IPS-15b (cell line): ENCODE measurements around the gene PRDM2.

Source experiments
- H3K27me3 ChIP-seq: one replicate; pipeline ENCODE4 v1.6.1; 2013; ENCODE audit warnings: low read length; ENCODE audit not compliant: control insufficient read depth, insufficient read depth
- H3K36me3 ChIP-seq: one replicate; pipeline ENCODE4 v1.6.1; 2013; ENCODE audit warnings: low read length; ENCODE audit not compliant: control insufficient read depth, insufficient read depth
- H3K4me1 ChIP-seq: one replicate; pipeline ENCODE4 v1.6.1; 2013; ENCODE audit warnings: mild to moderate bottlenecking, low read length; ENCODE audit not compliant: control insufficient read depth, insufficient read depth
- H3K4me3 ChIP-seq: one replicate; pipeline ENCODE4 v1.5.1; 2013; ENCODE audit warnings: low read depth, low read length
- H3K9ac ChIP-seq: one replicate; pipeline ENCODE4 v1.6.1; 2013; ENCODE audit warnings: low read depth, mild to moderate bottlenecking, low read length
- H3K9me3 ChIP-seq: one replicate; pipeline ENCODE4 v1.6.1; 2013; ENCODE audit warnings: mild to moderate bottlenecking, low read length; ENCODE audit not compliant: control insufficient read depth, insufficient read depth

PRDM2 gene

DNA sequence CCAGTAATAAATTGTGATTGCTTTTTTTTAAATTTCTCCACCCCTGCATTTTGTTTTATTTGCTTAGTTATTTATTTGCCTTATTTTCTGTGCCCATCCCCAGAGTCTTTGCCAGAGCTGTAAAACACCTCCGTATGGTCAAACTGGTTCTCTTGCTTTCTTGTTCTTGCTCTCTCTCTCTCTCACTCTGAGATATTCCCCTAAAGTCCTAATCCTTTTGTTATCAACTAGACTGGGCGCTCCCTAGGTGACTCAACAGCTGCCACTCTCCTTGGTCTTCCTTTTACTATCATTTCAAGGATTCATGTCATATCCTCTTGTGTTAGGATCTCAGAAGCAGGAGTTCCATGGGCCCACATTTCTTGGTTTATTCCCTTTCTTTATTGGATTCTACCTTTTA is 160.0 kb downstream of the PRDM2 start:
- Histone ChIP-seq H3K36me3 (no peaks in the 10 kb centered on the region), H3K4me3 (no peak overlapping the region), H3K4me1 (no peaks in the 10 kb centered on the region), H3K27me3 (no peaks in the 10 kb centered on the region), H3K9ac (no peak overlapping the region), H3K9me3 (peaks cover 7% of the 10 kb centered on the region)

DNA sequence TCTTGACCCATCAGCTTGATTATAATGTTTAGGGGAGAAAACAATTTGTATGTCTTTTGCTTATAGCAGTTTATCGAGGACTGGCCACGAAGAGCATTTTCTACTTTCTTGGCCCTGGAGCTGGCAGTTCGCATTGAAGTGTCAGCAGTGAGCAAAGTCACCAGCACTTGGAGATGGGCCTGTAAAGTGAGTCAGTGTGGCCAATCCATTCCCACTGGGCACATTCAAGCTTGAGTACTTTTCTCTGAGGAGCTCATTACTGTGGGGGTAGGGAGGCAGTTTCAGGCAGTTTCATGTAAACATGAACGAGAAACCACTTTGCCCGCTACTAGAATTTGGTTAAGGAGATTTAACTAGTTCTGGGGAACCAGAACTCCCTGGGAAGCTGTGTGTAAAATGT is 164.8 kb downstream of the PRDM2 start:
- no peak overlapping the region for H3K4me3 ChIP-seq
- H3K27me3 ChIP-seq, result no peaks in the 10 kb centered on the region
- H3K9ac ChIP-seq, result no peak overlapping the region
- H3K4me1 ChIP-seq, result no peaks in the 10 kb centered on the region
- H3K36me3 ChIP-seq, result no peaks in the 10 kb centered on the region
- no peaks in the 10 kb centered on the region for H3K9me3 ChIP-seq

DNA sequence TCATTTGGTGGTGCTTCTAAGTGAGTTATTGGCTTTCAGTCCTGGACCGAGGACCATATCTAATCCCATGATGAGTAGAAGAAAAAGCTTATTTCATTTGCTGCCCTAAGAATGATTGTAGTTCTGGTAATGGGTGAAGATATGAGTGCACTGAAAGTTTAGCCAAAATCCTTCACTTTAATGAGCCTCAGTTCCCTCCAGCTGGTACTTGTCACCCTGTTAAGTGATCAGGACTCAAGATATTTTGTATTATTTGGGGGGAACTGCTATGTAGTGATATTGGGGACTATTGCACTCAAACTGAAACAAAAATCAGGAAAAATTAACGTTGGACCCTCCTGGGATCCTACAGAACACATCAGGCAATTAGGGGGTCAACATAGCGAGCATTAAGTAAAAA is 165.9 kb downstream of the PRDM2 start:
- Histone ChIP-seq H3K4me3 (no peak overlapping the region), H3K9me3 (no peaks in the 10 kb centered on the region), H3K9ac (no peak overlapping the region), H3K4me1 (no peaks in the 10 kb centered on the region), H3K36me3 (no peaks in the 10 kb centered on the region), H3K27me3 (no peaks in the 10 kb centered on the region)

DNA sequence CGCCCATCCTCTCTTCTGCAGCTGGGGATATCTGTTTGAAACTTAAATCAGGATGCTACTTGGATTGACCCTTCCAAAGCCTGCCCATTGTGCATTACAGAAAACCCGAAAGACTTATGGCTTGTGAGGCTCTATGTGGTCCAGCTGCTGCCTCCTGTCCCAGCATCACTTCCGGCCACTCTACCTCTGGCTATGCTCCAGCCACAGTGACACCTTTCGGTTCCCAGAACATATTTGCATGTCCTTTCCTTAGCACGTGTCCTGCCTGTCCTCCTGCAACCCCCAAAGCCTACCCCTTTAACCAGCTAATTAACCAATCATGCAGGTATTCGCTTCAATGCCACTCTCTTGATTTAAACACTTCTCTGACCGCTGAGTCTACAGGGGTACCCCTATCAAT is 167.6 kb downstream of the PRDM2 start:
- H3K4me1 ChIP-seq, result no peaks in the 10 kb centered on the region
- H3K9ac ChIP-seq, result no peak overlapping the region
- no peak overlapping the region for H3K4me3 ChIP-seq
- H3K27me3 ChIP-seq, result no peaks in the 10 kb centered on the region
- no peaks in the 10 kb centered on the region for H3K36me3 ChIP-seq
- H3K9me3 ChIP-seq, result no peaks in the 10 kb centered on the region

DNA sequence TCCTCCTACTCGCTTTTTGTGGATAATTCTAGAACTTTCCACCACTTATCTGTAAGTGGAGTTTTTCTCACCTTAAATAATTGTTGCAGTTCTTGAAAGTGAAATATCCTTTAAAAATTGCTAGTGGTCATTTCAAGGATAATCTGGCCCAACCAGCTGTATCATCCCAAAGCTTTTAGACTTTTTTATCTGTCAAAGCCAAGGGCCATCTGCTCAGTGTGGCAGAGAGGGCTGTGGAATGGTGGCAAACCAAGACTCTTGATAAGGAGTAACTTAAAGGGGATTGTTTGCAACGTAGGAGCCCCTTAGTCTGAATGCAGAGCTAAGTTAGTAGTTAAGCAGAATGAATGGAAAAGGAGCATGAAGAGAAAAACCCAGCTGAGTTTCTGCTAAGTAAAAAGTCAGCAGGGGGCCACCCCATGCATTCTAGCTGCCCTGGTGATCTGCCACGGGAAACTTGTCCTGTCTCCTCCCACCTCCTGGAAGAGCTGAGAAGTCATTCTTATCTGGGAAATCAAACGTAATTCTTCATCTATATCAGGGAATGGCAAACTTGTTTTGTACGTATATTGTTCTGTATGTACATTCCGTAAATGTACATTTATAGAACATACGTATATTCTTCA is 169.3 kb downstream of the PRDM2 start:
- H3K9me3 ChIP-seq, result no peaks in the 10 kb centered on the region
- H3K4me3 ChIP-seq, result no peak overlapping the region
- no peaks in the 10 kb centered on the region for H3K36me3 ChIP-seq
- no peaks in the 10 kb centered on the region for H3K4me1 ChIP-seq
- no peaks in the 10 kb centered on the region for H3K27me3 ChIP-seq
- H3K9ac ChIP-seq, result no peak overlapping the region

DNA sequence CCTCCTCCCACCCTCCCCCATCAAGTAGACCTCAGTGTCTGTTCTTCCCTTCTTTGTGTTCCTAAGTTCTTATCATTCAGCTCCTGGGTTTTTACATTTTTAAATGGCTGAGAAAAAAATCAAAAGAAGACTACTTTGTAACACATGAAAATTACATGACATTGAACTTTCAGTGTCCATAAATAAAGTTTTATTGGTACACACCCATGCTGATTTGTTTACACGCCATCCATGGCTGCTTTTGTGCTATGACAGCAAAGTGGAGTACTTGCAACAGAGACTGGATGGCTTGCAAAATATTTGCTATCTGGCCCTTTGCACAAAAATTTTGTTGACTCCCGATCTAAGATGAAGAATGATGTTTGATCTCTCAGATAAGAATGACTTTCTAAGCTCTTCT is 171.4 kb downstream of the PRDM2 start:
- no peaks in the 10 kb centered on the region for H3K9me3 ChIP-seq
- no peaks in the 10 kb centered on the region for H3K36me3 ChIP-seq
- no peaks in the 10 kb centered on the region for H3K4me1 ChIP-seq
- no peak overlapping the region for H3K4me3 ChIP-seq
- H3K9ac ChIP-seq, result no peak overlapping the region
- no peaks in the 10 kb centered on the region for H3K27me3 ChIP-seq

DNA sequence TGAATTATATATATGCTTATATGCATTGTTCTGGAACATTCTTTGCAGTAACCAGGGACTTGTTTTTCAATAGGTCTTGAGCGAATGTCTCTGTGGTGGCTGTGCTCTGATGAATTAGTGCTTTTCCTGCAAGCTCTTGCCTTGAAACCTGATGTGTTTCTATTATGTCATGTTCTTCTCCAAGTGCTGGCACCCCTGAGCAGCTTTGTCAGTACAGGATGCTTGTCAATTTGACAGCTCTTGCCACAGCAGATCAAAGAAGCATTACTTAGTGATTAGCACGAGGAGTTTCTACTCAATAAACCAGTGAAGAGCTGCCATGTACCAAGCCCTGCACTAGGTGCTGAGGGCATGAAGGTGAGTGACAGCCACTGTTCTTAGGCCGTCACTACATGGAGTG is 171.9 kb downstream of the PRDM2 start:
- Histone ChIP-seq H3K27me3 (no peaks in the 10 kb centered on the region), H3K9ac (no peak overlapping the region), H3K36me3 (no peaks in the 10 kb centered on the region), H3K4me3 (no peak overlapping the region), H3K4me1 (no peaks in the 10 kb centered on the region), H3K9me3 (no peaks in the 10 kb centered on the region)

DNA sequence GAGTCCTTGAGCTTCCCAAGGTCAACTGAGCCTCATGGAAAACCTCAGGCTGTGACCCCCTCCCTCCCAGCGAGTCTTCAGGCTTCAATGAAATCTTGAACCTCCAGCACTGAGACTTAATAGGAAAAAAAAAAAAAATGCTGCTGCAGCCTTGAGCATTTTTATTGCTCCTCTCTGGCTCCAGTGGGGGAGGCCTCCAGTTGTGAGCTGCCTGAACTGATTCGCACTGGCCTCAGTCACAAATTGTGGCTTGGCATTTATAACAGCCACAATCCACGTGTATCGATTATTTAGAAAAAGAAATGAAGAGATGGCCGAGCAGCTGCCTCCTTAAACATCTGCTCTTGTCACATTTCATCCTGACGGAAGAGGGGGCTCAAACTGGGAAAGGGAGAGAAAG is 173.0 kb downstream of the PRDM2 start:
- H3K27me3 ChIP-seq, result no peaks in the 10 kb centered on the region
- no peak overlapping the region for H3K9ac ChIP-seq
- no peaks in the 10 kb centered on the region for H3K36me3 ChIP-seq
- H3K4me1 ChIP-seq, result no peaks in the 10 kb centered on the region
- no peaks in the 10 kb centered on the region for H3K9me3 ChIP-seq
- H3K4me3 ChIP-seq, result no peak overlapping the region
